ENCODE results near the gene GRIK3.
"Not testable (repeated sequence)": the region's sequence is repeated elsewhere in the genome, so short reads cannot be mapped to it uniquely, and the experiment has no call there.

The GRIK3 gene

GRCh38 chr1:36934061-36934460, 100.3 kb downstream of the GRIK3 start:
- DNase-seq: no peak

DNA sequence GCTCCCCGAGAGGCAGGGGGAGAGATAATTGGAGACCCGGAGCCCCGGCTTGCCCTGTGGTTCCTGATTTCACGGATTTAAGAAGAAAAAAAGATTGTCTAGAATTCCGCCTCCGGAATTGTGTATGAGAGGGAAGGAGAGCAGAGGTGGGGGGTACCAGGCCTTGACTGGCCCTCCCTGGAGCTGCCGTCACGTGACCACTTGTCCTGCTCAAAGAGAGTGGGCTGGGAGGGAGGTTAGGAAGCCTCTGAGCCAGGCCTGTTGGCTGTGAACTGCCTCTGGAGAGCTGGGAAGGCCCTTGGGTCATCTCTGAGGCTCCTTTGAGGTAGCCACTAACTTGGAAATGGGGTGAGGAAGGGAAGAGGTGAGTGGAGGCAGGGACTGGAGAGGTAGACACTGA, 106.5 kb downstream of the GRIK3 start:
- no peak for DNase-seq

GRCh38 chr1:36925251-36925650, 109.1 kb downstream of the GRIK3 start:
- DNase-seq: no peak

GRCh38 chr1:36924282-36924811, 110.0 kb downstream of the GRIK3 start:
- DNase-seq: no peak

- DNase-seq: no peak
These were observed 111.5 kb downstream of the GRIK3 start for GRCh38 chr1:36922593-36923426.

DNA sequence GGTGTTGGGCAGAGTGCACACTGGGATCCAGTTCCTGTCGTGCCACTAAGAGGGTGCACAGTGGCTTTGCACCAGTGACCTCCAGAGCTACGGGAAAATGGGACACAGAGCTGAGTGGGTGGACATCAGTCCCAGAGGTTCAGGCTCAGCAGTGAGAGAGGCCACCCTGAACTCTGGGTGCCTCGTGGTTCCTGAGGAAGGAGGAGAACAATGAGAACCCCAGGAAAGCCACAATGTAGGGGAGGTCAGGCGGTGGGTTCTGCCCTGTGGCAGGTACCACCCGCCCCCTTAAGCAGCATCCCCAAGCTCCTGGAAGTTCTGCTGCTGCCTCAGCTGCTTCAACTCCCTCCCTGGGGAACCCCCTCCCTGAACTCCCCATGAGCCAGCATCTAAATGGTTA, 112.2 kb downstream of the GRIK3 start:
- DNase-seq: no peak

DNA sequence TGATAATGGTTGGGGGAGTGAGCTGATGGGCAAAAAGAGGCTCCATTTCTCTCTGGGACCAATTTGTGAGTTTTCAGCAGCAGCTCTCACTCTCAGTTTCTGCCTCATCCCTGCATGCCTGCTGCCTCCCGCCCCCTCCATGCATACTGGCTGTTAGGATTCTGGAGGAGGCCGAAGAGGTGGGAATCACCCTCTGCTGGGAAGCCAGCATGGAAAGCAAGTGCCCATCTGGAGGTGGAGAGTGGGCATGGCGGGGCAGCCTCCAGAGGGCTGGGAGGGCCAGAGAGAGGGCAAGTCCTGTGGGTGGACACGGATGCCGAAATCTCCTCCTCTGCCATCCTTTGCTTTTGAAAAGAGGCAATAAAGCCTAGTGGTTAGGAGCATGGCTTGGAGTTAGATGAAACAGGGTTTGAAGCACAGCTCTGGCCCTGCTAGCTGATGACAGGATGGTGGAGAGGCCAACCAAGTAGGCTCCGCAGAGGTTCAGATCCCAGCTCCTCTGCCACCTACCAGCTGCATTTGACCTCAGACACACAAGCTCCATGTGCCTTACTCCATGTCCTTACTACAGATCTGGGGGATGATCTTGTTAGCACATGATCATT, 113.4 kb downstream of the GRIK3 start:
- DNase-seq: no peak

DNA sequence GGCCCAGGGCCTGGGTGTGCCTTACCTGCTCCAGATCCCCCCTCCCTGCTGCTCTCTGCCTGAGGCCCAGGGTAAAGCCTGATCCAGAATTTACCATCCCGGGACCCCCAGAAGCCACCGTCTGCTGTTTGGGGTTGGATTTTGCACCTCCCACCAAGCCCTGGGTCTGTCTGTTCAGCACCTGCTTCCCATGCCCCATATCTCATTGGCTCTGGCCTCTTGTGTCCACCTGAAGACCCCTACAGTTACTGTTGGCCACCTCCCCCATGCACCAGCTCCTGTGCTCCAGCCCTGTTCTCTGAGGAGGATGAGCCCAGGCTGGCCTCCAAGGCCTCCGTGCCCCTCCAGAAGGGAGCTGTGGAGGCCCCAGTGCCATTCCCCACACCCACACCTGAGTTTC, 113.9 kb downstream of the GRIK3 start:
- no peak for DNase-seq

DNA sequence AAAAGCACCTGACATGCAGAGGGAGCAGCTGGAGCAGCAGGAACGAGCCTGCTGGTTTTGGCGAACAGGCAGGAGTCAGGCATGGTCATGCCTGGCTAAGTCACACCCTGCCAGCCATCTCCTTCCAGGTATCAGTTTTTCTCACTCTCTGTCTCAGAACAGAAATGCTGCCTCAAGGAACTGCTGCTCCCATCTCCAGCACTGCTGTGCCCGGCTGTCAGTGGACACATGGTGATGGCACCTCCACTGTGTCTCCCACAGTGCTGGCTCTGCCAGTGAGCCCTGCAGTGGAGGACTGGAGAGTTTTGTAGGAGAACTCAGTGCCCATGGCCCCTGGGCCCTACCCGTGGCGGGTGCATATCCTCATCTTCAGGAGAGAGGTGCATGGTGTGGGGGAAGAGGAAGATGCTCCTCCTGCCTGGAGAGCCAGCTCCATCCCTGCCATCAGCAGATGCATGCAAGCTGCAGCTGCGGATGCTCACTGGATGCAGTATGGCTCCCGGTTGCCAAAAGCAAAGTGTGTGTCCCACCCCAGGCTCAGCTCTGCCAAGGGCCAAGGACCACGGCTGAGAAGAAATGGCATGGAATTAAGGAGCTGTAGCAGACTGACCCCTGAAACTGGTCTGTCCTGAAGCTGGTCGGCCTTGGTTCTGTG, 114.7 kb downstream of the GRIK3 start:
- DNase-seq: no peak

DNA sequence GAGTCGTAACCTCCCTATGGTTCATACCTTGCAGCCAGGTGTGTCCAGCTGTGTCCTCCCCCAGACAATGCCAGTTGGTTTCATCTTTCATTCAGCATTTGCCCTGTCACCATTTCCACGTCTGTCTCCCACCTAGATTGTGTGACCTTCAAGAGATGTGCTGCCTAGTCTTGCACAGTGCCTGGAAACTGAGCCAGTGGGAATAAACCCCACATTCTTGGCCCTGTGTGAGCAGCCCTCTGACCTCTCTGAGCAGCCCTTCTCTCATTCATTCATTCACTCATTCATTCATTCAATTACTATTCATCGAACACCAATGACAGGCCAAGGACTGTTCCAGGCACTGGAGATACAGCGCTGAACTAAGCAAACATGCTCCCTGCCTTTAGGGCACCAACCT, 115.7 kb downstream of the GRIK3 start:
- no peak for DNase-seq

DNA sequence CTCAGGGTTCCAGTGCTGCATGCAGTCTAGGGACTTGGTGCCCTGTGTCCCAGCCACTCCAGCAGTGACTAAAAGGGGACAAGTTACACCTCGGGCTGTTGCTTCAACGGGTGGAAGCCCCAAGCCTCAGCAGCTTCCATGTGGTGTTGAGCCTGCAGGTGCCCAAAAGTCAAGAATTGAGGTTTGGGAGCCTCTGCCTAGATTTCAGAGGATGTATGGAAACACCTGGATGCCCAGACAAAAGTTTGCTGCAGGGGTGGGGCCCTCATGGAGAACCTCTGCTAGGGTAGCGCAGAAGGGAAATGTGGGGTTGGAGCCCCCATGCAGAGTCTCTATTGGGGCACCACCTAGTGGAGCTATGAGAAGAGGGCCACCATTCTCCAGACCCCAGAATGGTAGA, 117.8 kb downstream of the GRIK3 start:
- DNase-seq: not testable (repeated sequence)

DNA sequence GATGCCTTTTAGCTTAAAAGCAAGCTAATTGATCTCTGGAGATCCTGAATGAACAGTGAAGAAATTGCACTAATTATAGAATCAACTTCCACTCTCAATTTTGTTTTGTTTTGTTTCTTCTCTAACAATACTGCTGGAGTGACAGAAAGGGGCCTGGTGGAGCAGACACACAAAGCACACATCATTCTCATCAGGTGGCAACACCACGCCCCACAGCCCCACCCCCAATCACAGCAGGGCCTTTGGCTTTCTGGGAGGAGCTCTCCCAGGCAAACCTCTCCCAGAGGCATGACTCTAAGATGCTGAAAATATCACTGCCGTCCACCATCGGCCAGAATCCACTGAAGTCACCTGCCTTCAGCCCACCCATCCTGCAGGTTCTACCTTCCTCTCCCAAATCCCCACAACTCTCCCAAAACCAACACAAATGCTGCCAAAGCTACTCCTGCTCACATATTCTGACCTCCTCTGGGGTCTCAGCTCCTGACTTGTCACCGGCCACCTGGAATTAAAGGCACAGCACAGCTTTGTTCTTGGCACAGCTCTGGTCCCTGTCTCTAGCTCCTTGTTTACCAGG, 120.7 kb downstream of the GRIK3 start:
- no peak for DNase-seq

GRCh38 chr1:36913016-36913415, 121.3 kb downstream of the GRIK3 start:
- DNase-seq: no peak

- no peak for DNase-seq
These were observed 121.9 kb downstream of the GRIK3 start for GRCh38 chr1:36912365-36912865.

GRCh38 chr1:36911561-36912364, 122.6 kb downstream of the GRIK3 start:
- DNase-seq: no peak

DNA sequence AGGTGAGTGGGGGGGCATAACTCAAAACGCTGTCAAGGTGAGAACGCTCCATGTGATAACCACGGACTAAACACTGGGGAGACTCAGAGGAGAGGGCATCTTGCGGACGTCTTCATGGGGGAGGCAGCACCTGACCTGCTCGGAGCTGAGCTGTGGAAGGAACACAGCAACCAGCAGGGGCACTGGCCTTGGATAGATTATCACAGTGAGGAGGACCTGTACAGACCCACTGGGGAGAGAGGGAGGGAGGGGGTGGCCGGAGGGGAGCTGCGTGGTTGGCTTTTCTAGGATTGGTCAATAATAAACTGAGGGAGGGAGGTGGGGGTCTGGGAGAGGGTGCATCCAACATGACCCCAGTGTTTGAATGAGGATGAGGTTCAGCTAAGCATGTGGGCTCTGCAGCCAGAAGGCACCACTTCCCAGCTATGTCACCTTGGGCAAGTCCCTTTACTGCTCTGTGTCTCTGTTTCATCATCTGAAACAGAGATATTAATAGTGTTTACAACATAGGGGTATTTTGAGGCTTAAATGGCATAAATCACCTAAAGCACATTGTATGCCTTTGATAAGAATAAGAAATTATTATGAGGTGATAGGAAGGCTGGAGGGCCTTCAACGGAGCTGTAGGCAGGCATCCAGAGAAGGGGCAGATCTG, 123.3 kb downstream of the GRIK3 start:
- no peak for DNase-seq

DNA sequence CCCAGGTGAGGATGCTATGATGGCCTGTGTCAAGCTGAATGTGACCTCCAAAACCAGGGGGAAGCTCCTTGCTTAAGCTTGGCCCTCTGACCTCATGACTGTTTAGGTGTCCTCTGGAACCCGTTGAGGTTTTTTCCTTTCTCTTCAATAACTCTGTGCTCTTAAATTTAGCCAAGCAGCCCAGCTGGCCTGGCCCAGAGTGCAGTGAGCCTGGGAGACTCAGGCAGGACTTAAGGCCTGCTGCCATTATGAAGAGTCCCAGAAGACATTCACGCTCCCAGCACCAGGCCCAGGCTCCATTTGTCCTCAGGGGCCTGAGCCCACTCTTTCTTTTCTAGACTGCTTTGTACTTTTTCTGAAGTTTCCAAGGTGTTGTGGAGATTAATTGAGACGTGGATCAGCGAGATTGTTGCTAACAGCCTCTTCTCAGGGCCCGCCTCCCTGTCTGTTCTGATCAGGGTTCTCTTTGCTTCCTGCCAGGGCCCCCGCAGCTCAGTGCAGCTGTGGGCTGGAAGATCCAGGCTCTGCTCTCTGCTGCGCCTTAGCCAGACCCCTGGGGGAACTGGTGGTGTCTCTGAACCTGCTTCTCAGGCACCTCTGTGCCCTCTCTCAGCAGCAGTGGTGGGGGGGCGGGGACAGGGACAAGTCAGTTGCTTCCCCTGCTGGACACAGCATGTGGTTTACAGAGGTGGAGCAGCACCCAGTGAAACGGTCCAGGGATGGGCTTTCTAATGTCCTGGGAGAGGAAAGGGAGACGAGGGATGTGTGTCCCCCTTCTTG, 124.2 kb downstream of the GRIK3 start:
- no peak for DNase-seq

DNA sequence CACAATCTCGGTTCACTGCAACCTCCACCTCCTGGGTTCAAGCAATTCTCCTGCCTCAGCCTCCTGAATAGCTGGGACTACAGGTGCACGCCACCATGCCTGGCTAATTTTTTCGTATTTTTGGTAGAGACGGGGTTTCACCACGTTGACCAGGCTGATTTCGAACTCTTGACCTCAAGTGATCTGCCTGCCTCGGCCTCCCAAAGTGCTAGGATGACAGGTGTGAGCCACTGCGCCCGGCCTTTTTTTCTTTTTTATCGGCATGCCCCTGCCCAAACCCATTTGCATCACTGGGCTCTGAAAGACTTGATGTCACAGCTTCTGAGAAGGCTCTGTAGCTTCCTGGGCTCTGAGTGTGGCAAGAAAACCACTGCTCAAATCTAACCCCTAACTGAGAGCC, 125.0 kb downstream of the GRIK3 start:
- not testable (repeated sequence) for DNase-seq

DNA sequence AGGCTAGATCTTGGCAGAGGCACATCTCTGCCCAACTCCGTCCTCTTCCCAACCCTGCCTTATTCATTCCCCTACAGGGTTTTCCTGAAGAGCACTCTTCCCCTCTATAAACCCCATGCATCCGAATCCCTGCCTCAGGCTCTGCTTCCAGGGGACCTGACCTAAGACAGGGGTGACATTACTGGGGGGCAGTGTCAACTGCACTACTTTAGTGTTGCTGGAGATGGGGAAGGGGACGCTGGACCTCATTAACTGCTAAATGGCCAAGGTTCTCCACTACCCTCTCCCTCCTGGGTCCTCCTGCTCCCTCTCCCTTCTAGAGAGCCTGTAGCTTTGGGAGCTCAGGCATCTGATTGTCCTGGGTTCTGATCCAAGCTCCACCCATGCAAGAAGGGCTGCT, 126.2 kb downstream of the GRIK3 start:
- DNase-seq: no peak

DNA sequence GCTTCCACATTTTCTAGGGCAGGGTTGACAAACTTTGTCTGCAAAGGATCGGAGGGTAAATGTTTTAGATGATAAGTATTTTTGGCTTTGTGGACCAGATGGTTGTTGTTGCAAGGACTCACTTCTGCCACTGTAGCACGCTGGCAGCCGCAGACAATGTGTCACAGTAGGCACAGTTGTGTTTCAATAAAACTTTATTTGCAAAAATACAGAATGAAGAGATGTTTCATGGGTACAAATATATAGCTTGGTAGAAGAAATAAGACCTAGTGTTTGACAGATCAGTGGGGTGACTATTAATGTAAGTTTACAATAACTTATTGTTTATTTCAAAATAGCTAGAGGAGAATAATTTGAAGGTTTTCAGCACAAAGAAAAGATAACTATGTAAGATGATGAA, 127.8 kb downstream of the GRIK3 start:
- DNase-seq: no peak

DNA sequence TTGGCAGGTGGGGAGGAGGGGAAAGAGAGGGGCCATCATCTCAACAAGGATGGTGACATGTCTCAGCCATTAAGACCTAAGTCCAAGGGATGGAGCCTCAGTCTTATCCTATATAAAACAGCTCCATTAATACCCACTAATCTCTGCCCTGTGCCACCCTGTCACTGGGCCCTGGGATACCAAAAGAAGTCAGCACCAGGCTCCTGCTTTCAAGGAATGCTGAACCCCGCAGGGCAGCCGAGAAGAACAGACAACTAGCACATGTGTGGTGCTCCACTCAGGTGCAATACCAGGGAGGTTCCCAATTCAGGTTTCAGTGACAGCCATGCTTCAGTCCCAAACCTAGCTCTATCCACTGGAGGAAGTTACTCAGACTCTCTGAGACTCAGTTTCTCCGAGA, 128.4 kb downstream of the GRIK3 start:
- DNase-seq: no peak
